K562 (cell line): ENCODE results near the gene ALDH5A1. TPM values are rescaled to one million over a fixed set of nuclear protein-coding genes. Genes with fewer than 3 reads are reported as not detected.
A peak's percentile ranks its signal among the peaks of the same experiment; 100 is the strongest.

ENCODE experiments used
- AFF1 ChIP-seq, 2 experiments: fragments of 450-650 bp; IDR thresholded peaks; 2 replicates each; pipeline ENCODE4 v1.6.1; 2018; ENCODE audit warnings: mild to moderate bottlenecking in 2 of 2, low read depth in 1 of 2; ENCODE audit not compliant: partially characterized antibody in 2 of 2
- CEBPG ChIP-seq, 3 experiments: fragments of 200-800 bp in 1 of 3; sonication (Bioruptor generic) in 1 of 3; sonication (generic) in 1 of 3; formaldehyde crosslinking in 1 of 3; IDR thresholded peaks in 2 of 3; conservative IDR thresholded peaks in 1 of 3; 2 replicates each; pipeline versions ENCODE4 v1.6.1 to v1.8.0; 2016 to 2022; ENCODE audit warnings: missing compliant biosample characterization in 2 of 3, missing genetic modification characterization in 2 of 3, mild to moderate bottlenecking in 1 of 3, missing genetic modification reagents in 1 of 3
- CTCF ChIP-seq, 3 experiments: IDR thresholded peaks in 2 of 3; conservative IDR thresholded peaks in 1 of 3; 2 replicates each; pipeline ENCODE4 v1.5.1; 2011 to 2012; ENCODE audit warnings: low read length in 3 of 3, mild to moderate bottlenecking in 3 of 3, control low read depth in 2 of 3, improper control_type of control experiment in 1 of 3, inconsistent platforms in 1 of 3, low read depth in 1 of 3, mixed read lengths in 1 of 3, moderate library complexity in 1 of 3; ENCODE audit not compliant: insufficient read depth in 2 of 3
- HMBOX1 ChIP-seq: sonication (generic); IDR thresholded peaks from 2 replicates; pipeline ENCODE4 v1.6.1; 2016
- HMGXB4 ChIP-seq: sonication (generic); formaldehyde crosslinking; IDR thresholded peaks from 2 replicates; pipeline ENCODE4 v1.8.1; 2023; ENCODE audit warnings: mild to moderate bottlenecking, missing genetic modification reagents
- MEF2D ChIP-seq: conservative IDR thresholded peaks from 2 replicates; pipeline ENCODE4 v1.6.1; 2016; ENCODE audit warnings: low read depth, missing genetic modification characterization, missing compliant biosample characterization
- MXD1 ChIP-seq: fragments of 250-450 bp; sonication (Bioruptor Pico); IDR thresholded peaks from 2 replicates; pipeline ENCODE4 v1.8.0; 2021; ENCODE audit warnings: borderline replicate concordance, mild to moderate bottlenecking, moderate library complexity; ENCODE audit not compliant: poor library complexity, severe bottlenecking
- MYC ChIP-seq, 2 experiments: fragments of 250-450 bp in 1 of 2; sonication (Bioruptor Pico) in 1 of 2; IDR thresholded peaks; 2 replicates each; pipeline versions ENCODE4 v1.5.1 to v1.6.1; 2012 to 2021; ENCODE audit warnings: low read depth in 2 of 2, borderline replicate concordance in 1 of 2, improper control_type of control experiment in 1 of 2, low read length in 1 of 2, mild to moderate bottlenecking in 1 of 2, moderate library complexity in 1 of 2
- ZFP30 ChIP-seq: fragments of 250-450 bp; sonication (Bioruptor Pico); IDR thresholded peaks from 2 replicates; pipeline ENCODE4 v1.8.0; 2022; ENCODE audit warnings: moderate library complexity, mild to moderate bottlenecking, inconsistent platforms, borderline replicate concordance
- ZNF124 ChIP-seq: sonication (generic); formaldehyde crosslinking; IDR thresholded peaks from 2 replicates; pipeline ENCODE4 v1.8.1; 2022; ENCODE audit warnings: missing genetic modification reagents
- ZNF140 ChIP-seq: fragments of 250-450 bp; sonication (Bioruptor Pico); IDR thresholded peaks from 2 replicates; pipeline ENCODE4 v1.8.0; 2021; ENCODE audit warnings: moderate library complexity, mild to moderate bottlenecking, inconsistent platforms
- ZNF175 ChIP-seq: fragments of 200-800 bp; sonication (Bioruptor generic); IDR thresholded peaks from 2 replicates; pipeline ENCODE4 v1.6.1; 2016; ENCODE audit warnings: low read depth, mild to moderate bottlenecking, missing genetic modification characterization, missing compliant biosample characterization
- polyA plus RNA-seq, 8 experiments: library from polyadenylated mRNA; depleted of rRNA in 4 of 8; stranded (reverse) in 5 of 8; unstranded in 3 of 8; fragments of >200 nt; fragmentation: Nextera tagmentation in 2 of 8; fragmentation: Illumina TruSeq in 1 of 8; extraction: Ambion mirVana in 2 of 8; extraction: Trizol in 1 of 8; gene quantifications; 2 replicates each; pipeline versions ENCODE4 v1.2.1 to v1.2.3, GENCODE V29; 2011 to 2014; ENCODE audit warnings: inconsistent platforms in 1 of 8, missing spikeins in 1 of 8
- total RNA-seq, 7 experiments: library from RNA; depleted of rRNA in 6 of 7; stranded (reverse); fragments of >200 nt in 6 of 7; fragmentation: Illumina TruSeq in 2 of 7; extraction: Trizol in 2 of 7; gene quantifications; 2 replicates each; pipeline versions ENCODE4 v1.2.1 to v1.2.3, GENCODE V29; 2011 to 2021; ENCODE audit warnings: low replicate concordance in 1 of 7

Gene ALDH5A1
- total and polyA plus RNA-seq, 9 of the 15 experiments (the other 6 are each of a cell fraction or from before 2014, with no cell fraction given) = 2.2 to 19.7 (median 9.5) TPM

- no peak for TF ChIP-seq AFF1 (IDR thresholded peaks at IDR 0.05; ENCODE audit: low read depth in 1 of 2, partially characterized antibody in 2 of 2)
- TF ChIP-seq MYC (IDR thresholded peaks at IDR 0.05; ENCODE audit: low read depth, low read length) = no peak
- no peak for TF ChIP-seq MYC (CRISPR knock-in tag; IDR thresholded peaks at IDR 0.05; ENCODE audit: borderline replicate concordance, low read depth)
- no peak for TF ChIP-seq ZNF140 (CRISPR knock-in tag)
- TF ChIP-seq HMGXB4 (CRISPR knock-in tag) = no peak
- TF ChIP-seq HMBOX1 = peak; percentile 35; the same call in 1 of the 2 replicates
- no peak for TF ChIP-seq ZFP30 (CRISPR knock-in tag)
- TF ChIP-seq MEF2D (tag) = peak; percentile 72
- TF ChIP-seq CEBPG (CRISPR knock-in tag; IDR thresholded peaks at IDR 0.05) = no peak
- TF ChIP-seq CEBPG (tag; conservative IDR thresholded peaks at IDR 0.05 in 1 of 2, IDR thresholded peaks at IDR 0.05 in 1 of 2) = 0 out of 4 replicates have a peak, but pooled peaks of 1 of the 2 experiments have one; percentile 11
- no peak for TF ChIP-seq ZNF175 (CRISPR knock-in tag)
- no peak for TF ChIP-seq MXD1
- TF ChIP-seq ZNF124 (CRISPR knock-in tag) = no peak
- TF ChIP-seq CTCF (IDR thresholded peaks at IDR 0.05 in 2 of 3, conservative IDR thresholded peaks at IDR 0.05 in 1 of 3; ENCODE audit: insufficient read depth in 2 of 3, low read depth in 1 of 3, low read length in 3 of 3) = peak; percentile 85 to 87 (median 87)
These were observed 89.0 kb downstream of the ALDH5A1 start (continued) for GRCh38 chr6:24583463-24584381.
